Kidney epithelial cell (primary cell): ENCODE measurements around the gene ABLIM1. TPM values are rescaled to one million over a fixed set of nuclear protein-coding genes. Genes with fewer than 3 reads are reported as not detected.

ENCODE experiments used
- DNase-seq: peaks from one replicate; pipeline ENCODE4 v3.0.0-alpha.2; 2010; ENCODE audit warnings: low read depth
- H3K27me3 ChIP-seq: 2 replicates; pipeline ENCODE4 v1.6.0; 2011; ENCODE audit warnings: low read length; ENCODE audit not compliant: control insufficient read depth, insufficient read depth
- H3K36me3 ChIP-seq: 2 replicates; pipeline ENCODE4 v1.5.1; 2011; ENCODE audit warnings: low read length; ENCODE audit not compliant: control insufficient read depth, insufficient read depth
- H3K4me3 ChIP-seq: 2 replicates; pipeline ENCODE4 v1.5.1; 2011; ENCODE audit warnings: low read depth, mild to moderate bottlenecking, control low read depth, low read length
- total RNA-seq: library from RNA; depleted of rRNA; stranded (reverse); fragments of >200 nt; gene quantifications from 2 replicates; pipeline ENCODE4 v1.2.3, GENCODE V29; 2015
- TF ChIP-seq, protein P1 (sequence below): IDR thresholded peaks from 2 replicates; pipeline ENCODE4 v1.5.1; 2011; ENCODE audit warnings: mild to moderate bottlenecking, moderate library complexity, low read length, control low read depth, inconsistent platforms; ENCODE audit not compliant: insufficient read depth, poor library complexity, severe bottlenecking

The ABLIM1 gene
- 41.9 and 51.9 TPM in 2 replicates for total RNA-seq

- DNase-seq = no peak
- Histone ChIP-seq H3K36me3 (no peaks in the 10 kb centered on the region), H3K27me3 (no peaks in the 10 kb centered on the region), H3K4me3 (no peak within 1 kb of the TSS)
- TF ChIP-seq, protein P1, sequence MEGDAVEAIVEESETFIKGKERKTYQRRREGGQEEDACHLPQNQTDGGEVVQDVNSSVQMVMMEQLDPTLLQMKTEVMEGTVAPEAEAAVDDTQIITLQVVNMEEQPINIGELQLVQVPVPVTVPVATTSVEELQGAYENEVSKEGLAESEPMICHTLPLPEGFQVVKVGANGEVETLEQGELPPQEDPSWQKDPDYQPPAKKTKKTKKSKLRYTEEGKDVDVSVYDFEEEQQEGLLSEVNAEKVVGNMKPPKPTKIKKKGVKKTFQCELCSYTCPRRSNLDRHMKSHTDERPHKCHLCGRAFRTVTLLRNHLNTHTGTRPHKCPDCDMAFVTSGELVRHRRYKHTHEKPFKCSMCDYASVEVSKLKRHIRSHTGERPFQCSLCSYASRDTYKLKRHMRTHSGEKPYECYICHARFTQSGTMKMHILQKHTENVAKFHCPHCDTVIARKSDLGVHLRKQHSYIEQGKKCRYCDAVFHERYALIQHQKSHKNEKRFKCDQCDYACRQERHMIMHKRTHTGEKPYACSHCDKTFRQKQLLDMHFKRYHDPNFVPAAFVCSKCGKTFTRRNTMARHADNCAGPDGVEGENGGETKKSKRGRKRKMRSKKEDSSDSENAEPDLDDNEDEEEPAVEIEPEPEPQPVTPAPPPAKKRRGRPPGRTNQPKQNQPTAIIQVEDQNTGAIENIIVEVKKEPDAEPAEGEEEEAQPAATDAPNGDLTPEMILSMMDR = no peak
These were observed at the start of gene ABLIM1 for GRCh38 chr10:114658175-114658574. ABLIM1 (minus strand) TSS chr10:114658275; CDS start chr10:114658200, 75 bp downstream.

- Histone ChIP-seq H3K27me3 (no peaks in the 10 kb centered on the region), H3K36me3 (no peaks in the 10 kb centered on the region), H3K4me3 (no peak overlapping the region)
- TF ChIP-seq, protein P1 = no peak
- no peak for DNase-seq
These were observed 48.5 kb upstream of the ABLIM1 start for GRCh38 chr10:114706458-114707055.

- Histone ChIP-seq H3K27me3 (no peaks in the 10 kb centered on the region), H3K36me3 (no peaks in the 10 kb centered on the region), H3K4me3 (no peak overlapping the region)
- TF ChIP-seq, protein P1 = no peak
- DNase-seq = no peak
These were observed 46.6 kb upstream of the ABLIM1 start for GRCh38 chr10:114704679-114705078.

- Histone ChIP-seq H3K36me3 (no peaks in the 10 kb centered on the region), H3K27me3 (no peaks in the 10 kb centered on the region), H3K4me3 (no peak overlapping the region)
- no peak for DNase-seq
- TF ChIP-seq, protein P1 = peak; percentile 81
These were observed 45.5 kb upstream of the ABLIM1 start for GRCh38 chr10:114703377-114704107.

GRCh38 chr10:114698271-114699061 is 40.4 kb upstream of the ABLIM1 start:
- TF ChIP-seq, protein P1 = no peak
- Histone ChIP-seq H3K36me3 (no peaks in the 10 kb centered on the region), H3K27me3 (no peaks in the 10 kb centered on the region), H3K4me3 (no peak overlapping the region)
- no peak for DNase-seq
